Activated CD8-positive, alpha-beta memory T cell treated with anti-CD3 and anti-CD28 coated beads for 36 hours (primary cell): Measurements from ENCODE around the gene CAB39. TPM values are rescaled to one million over a fixed set of nuclear protein-coding genes. Genes with fewer than 3 reads are reported as not detected.
"Not testable (repeated sequence)": the region's sequence is repeated elsewhere in the genome, so short reads cannot be mapped to it uniquely, and the experiment has no call there.

Experiments used
- CTCF ChIA-PET: fragments of 350-600 bp; sonication (Branson Sonifier 250); formaldehyde crosslinking; loops from one replicate; lab custom pipeline; 2021; ENCODE audit warnings: antibody characterized with exemption; lab: Charles Lee
- POLR2A ChIA-PET: fragments of 350-600 bp; sonication (Branson Sonifier 250); formaldehyde crosslinking; loops from one replicate; lab custom pipeline; 2021; ENCODE audit warnings: antibody characterized with exemption; lab: Charles Lee
- total RNA-seq, 2 experiments: library from RNA; stranded (reverse); gene quantifications; one replicate each; pipeline ENCODE4 v1.2.3, GENCODE V29; 2021

The CAB39 gene
- total RNA-seq, 2 experiments from 2014 or later, result 127 to 128 TPM

DNA sequence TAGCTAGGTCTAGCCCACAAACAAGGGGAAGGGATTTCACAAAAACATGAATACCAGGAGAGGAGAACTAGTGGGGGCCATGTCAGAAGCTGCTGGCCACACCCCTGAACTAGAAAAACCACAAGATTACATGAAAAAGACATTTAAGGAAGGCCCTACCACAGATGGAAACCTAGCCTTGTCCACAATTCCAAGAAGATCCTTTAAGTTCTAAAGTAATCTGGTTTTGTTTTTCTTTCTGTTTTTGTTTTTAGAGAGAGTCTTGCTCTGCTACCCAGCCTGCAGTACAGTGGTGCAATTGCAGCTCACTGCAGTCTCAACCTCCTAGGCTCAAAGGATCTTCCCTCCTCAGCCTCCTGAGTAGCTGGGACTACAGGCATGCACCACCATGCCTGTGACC, 34.2 kb upstream of the CAB39 start:
- CTCF ChIA-PET, result interaction anchor here (0.7 to 1.2 kb wide), 3 partner anchors 8 to 445 kb away, joined by 3 to 4 read pairs (median 4); no protein-coding TSS in a partner anchor
- POLR2A ChIA-PET, result interaction anchor here (0.6 to 0.7 kb wide), 2 partner anchors 211 to 394 kb away, joined by 3 to 5 read pairs; no protein-coding TSS in a partner anchor

DNA sequence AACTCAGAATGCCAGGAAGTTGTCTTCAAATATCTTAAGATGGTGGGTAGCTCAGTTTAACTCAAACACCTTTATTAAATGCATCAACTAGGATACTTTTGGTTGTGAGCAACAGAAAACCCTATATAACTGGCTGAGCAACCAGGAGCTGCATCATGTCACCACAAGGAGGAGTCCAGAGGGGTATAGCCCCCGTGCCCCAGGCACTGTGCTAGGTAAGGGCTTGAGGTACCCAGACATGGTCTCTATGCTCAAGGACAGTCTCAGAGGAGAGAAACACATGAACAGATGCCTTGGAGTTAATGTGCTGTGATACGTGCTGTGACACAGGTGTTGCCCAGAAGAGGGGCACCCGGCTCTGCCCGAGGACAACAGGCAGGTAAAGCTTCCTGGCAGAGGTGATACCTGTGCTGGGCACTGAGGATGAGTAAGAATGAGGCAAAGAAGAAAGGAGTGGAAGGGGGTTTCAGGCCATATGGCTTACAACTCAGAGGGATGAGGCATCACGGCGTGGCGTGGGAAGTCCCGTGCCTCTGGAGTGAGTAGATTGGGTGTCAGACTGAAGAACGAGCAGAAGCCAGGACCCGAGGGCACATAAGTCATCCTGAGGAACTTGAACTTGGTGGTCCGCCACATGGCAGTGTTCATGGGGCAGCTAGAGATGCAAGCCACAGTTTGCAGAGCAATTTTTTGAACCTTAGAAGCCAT, 32.0 kb upstream of the CAB39 start:
- ChIA-PET POLR2A (no interaction called here), CTCF (interaction anchor here (0.9 to 2.1 kb wide), 2 partner anchors 15 to 614 kb away, joined by 3 to 4 read pairs; no protein-coding TSS in a partner anchor)

DNA sequence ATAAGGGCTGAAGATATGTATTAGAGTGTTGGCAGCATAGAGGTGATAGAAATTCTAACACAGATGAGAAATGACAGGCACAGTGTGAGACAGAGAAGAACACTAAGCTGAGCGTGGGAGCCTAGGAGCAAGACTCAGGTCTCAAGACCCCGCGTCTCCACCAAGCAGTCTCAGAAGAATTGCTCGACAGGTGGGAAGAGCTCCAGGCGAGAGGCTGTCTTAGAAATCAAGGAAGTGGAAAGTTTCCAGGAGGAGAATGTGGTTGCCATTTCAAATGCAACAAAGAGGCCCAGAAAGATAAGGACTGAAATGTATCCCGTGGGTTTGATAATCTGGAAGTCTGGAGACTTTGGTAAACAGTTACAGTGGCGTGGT, 31.5 kb upstream of the CAB39 start:
- POLR2A ChIA-PET, result no interaction called here
- CTCF ChIA-PET, result interaction anchor here (0.9 to 2.1 kb wide), 3 partner anchors 13 to 614 kb away, joined by 3 to 4 read pairs (median 4); no protein-coding TSS in a partner anchor

GRCh38 chr2:230682546-230682945, 30.1 kb upstream of the CAB39 start:
- POLR2A ChIA-PET, result interaction anchor here (0.6 kb wide), 1 partner anchor 20 kb away, joined by 9 read pairs; no protein-coding TSS in a partner anchor
- CTCF ChIA-PET, result interaction anchor here (1.3 kb wide), 1 partner anchor 14 kb away, joined by 4 read pairs; no protein-coding TSS in a partner anchor

DNA sequence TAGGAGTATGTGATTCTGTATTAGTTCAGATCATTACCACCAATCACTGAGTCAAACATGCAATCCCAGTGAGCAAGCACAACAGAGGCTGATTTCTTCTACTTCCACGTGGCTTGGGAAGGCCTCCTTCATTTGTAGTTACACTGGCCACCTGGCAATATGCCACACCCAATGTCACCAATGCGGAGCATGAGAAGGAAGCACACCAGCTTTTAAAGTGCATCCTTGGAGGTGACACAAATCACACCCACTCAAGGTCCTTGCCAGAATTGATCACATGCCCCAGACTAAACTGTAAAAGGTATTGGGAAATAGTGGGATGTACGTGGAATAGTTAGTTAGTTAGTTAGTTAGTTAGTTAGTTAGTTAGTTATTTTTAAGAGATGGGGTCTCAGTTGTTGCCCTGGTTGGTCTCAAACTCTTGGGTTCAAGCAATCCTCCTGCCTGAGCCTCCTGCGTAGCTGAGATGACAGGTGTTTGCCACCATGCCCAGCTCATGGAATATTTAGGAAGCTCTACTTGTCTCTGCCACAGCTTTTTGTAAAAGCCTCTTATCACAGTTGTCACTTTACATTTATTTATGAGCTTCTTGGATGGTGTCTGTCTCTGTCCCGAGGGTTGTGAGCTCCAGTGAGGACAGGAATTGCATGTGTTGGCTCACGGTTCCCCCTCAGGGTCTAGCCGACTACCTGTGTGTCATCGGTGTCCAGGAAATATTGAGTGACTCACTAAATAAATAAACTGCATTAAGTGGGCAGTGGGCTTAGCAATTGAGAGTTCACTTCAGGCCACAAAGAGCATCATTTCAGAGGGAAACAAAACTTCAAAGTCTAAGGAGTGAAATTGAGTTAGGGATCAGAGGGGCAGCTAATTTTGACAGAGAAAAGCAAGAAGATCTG, 28.1 kb upstream of the CAB39 start:
- POLR2A ChIA-PET, result interaction anchor here (0.6 kb wide), 1 partner anchor 26 kb away, joined by 10 read pairs; no protein-coding TSS in a partner anchor
- CTCF ChIA-PET, result interaction anchor here (0.5 to 1.1 kb wide), 2 partner anchors 19 to 110 kb away, joined by 3 read pairs; no protein-coding TSS in a partner anchor

GRCh38 chr2:230685178-230685577, 27.5 kb upstream of the CAB39 start:
- ChIA-PET CTCF (no interaction called here), POLR2A (no interaction called here)

- ChIA-PET POLR2A (no interaction called here), CTCF (no interaction called here)
Observed at GRCh38 chr2:230687498-230687897, 25.1 kb upstream of the CAB39 start.

- CTCF ChIA-PET, result no interaction called here
- POLR2A ChIA-PET, result no interaction called here
Observed at GRCh38 chr2:230688490-230688889, 24.2 kb upstream of the CAB39 start.

DNA sequence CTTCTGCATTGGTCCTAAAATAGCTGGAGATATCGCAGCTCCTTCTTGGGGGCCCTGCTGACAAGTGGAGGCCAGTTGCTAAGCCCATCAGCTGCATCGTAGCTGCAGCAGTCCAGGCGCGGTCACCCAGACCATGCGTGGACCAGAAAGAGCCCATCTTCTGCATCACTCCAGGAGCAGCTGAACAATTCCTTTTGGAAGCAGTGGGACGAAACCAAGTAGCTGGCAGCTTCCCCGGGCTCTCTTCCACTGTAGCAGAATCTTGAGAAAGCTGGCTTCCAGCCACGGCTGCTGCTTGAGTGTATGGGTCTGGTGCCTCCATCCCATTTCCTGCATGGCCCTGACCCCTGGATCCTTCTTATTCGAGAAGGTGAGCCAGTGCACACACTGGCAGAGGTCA, 22.2 kb upstream of the CAB39 start:
- POLR2A ChIA-PET, result no interaction called here
- CTCF ChIA-PET, result interaction anchor here (0.6 kb wide), 1 partner anchor 21 kb away, joined by 3 read pairs; no protein-coding TSS in a partner anchor

DNA sequence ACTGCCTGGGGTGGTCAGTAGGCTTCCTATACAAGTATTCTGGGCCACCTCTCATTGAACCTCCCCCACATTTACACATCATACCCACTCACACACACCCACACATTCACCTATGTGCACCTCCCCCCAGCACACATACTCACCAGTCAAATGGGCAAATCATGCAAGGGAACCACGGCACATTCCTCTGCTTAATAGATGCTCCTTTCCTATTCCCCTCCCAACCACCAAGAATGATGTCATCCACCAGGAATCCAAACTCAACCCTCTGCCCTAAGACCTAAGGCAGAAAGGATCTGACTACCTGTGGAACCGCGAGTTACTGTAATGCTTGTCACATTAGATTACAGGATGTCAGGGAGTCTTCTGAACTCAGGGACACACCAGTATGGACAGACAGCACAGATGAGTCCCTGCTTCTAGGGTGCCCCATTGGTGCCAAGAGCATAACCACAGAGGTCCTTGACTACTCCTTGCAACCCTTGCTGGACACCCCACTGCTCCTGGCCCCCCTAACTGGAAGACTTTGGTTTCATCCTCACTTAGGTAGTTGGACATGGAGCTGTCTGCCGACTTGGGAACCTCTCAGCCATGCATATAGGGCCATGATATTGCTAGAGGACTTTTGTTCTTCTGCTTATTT, 21.5 kb upstream of the CAB39 start:
- CTCF ChIA-PET, result interaction anchor here (0.6 kb wide), 1 partner anchor 20 kb away, joined by 3 read pairs; no protein-coding TSS in a partner anchor
- POLR2A ChIA-PET, result no interaction called here

GRCh38 chr2:230692760-230693159, 19.9 kb upstream of the CAB39 start:
- ChIA-PET POLR2A (no interaction called here), CTCF (no interaction called here)

GRCh38 chr2:230693411-230693810, 19.2 kb upstream of the CAB39 start:
- ChIA-PET POLR2A (no interaction called here), CTCF (no interaction called here)

- ChIA-PET CTCF (interaction anchor here (0.6 kb wide), 1 partner anchor 1595 kb away, joined by 3 read pairs; no protein-coding TSS in a partner anchor), POLR2A (no interaction called here)
Observed at GRCh38 chr2:230694241-230694640, 18.4 kb upstream of the CAB39 start.

GRCh38 chr2:230695551-230695950, 17.1 kb upstream of the CAB39 start:
- ChIA-PET POLR2A (no interaction called here), CTCF (no interaction called here)

DNA sequence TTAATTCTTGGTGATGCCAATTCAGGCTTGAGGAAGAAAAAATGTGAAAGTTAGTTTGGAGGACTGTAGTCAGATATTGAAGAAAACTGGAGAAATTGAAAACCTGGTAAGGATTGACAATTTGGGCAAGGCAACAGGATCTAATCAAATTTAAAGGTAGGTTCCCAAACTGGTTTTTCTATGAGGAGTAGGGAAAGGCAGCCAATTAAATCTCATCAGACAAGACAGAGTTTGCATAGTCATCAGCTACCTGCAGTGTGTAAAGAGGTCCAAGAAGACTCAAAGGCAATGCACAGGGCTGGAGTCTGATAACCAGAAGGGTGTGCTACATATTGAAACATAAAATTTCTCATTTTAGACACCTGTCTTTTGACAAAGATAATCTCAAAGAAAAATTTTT, 16.0 kb upstream of the CAB39 start:
- POLR2A ChIA-PET, result no interaction called here
- CTCF ChIA-PET, result no interaction called here

GRCh38 chr2:230697676-230698075, 15.0 kb upstream of the CAB39 start:
- ChIA-PET CTCF (no interaction called here), POLR2A (no interaction called here)

- POLR2A ChIA-PET, CTCF ChIA-PET: not testable (repeated sequence)
Observed at GRCh38 chr2:230698753-230699152, 13.9 kb upstream of the CAB39 start.

DNA sequence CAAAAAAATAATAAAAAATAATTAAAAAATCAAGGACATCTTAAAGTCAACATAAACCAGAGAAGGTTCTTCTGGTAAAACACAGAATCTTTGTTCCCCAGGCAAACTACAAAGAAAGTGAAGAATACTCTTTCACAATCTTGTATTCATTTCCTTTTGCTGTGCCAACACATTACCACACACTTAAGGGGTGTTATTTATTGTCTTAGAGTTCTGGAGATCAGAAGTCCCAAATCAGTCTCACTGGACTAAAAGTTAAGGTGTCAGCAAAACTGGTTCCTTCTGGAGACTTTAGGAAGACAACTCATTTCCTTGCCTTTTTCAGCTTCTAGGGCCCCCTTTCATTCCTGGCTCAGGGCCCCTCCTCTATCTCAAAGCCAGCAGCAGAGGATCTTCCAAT, 12.2 kb upstream of the CAB39 start:
- POLR2A ChIA-PET, result no interaction called here
- CTCF ChIA-PET, result no interaction called here

DNA sequence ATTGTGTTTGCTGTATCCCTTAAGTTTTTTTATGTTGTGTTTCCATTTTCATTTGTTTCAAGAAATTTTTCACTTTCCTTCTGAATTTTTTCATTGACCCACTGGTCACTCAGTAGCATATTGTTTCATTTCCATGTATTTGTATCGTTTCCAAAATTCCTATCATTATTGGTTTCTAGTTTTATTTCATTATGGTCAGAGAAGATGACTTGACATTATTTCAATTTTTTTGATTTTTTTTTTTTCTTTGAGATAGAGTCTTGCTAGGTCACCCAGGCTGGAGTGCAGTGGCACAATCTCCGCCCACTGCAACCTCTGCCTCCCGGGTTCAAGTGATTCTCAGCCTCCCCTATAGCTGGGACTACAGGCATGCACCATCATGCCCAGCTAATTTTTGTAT, 11.3 kb upstream of the CAB39 start:
- POLR2A ChIA-PET, result no interaction called here
- CTCF ChIA-PET, result no interaction called here
